Ramos (cell line): ENCODE data around the gene FZR1.

Experiments used
- in situ Hi-C: fragments of 300-500 bp; cut with MboI; formaldehyde crosslinking; loops from one replicate; pipeline ENCODE4 v1.14.3; 2022; ENCODE audit warnings: low sequenced_read_pairs; ENCODE audit not compliant: unreplicated experiment

FZR1 gene

GRCh38 chr19:3539756-3540118, 33.6 kb downstream of the FZR1 start:
- in situ Hi-C loops = loop anchor here (10.0 kb wide), 1 partner anchor 75 kb away; no protein-coding TSS in a partner anchor

- in situ Hi-C loops = loop anchor here (10.0 kb wide), 1 partner anchor 71 kb away; no protein-coding TSS in a partner anchor
Observed at GRCh38 chr19:3543150-3544057, 37.3 kb downstream of the FZR1 start.

- in situ Hi-C loops = loop anchor here (10.0 kb wide), 1 partner anchor 71 kb away; no protein-coding TSS in a partner anchor
Observed at GRCh38 chr19:3544058-3544376, 37.9 kb downstream of the FZR1 start.

GRCh38 chr19:3544742-3545668, 38.9 kb downstream of the FZR1 start:
- in situ Hi-C loops = loop anchor here (10.0 kb wide), 1 partner anchor 70 kb away; no protein-coding TSS in a partner anchor

- in situ Hi-C loops = loop anchor here (10.0 kb wide), 1 partner anchor 69 kb away; no protein-coding TSS in a partner anchor
Observed at GRCh38 chr19:3545669-3546034, 39.5 kb downstream of the FZR1 start.

GRCh38 chr19:3546119-3546518, 40.0 kb downstream of the FZR1 start:
- in situ Hi-C loops = loop anchor here (10.0 kb wide), 1 partner anchor 69 kb away; no protein-coding TSS in a partner anchor

- in situ Hi-C loops = loop anchor here (10.0 kb wide), 1 partner anchor 67 kb away; no protein-coding TSS in a partner anchor
Observed at GRCh38 chr19:3547301-3547731, 41.2 kb downstream of the FZR1 start.

GRCh38 chr19:3547767-3548282, 41.7 kb downstream of the FZR1 start:
- in situ Hi-C loops = loop anchor here (10.0 kb wide), 1 partner anchor 67 kb away; no protein-coding TSS in a partner anchor

GRCh38 chr19:3548606-3549005, 42.5 kb downstream of the FZR1 start:
- in situ Hi-C loops = loop anchor here (10.0 kb wide), 1 partner anchor 66 kb away; no protein-coding TSS in a partner anchor

- in situ Hi-C loops = loop anchor here (10.0 kb wide), 1 partner anchor 65 kb away; no protein-coding TSS in a partner anchor
Observed at GRCh38 chr19:3549816-3550215, 43.7 kb downstream of the FZR1 start.

- in situ Hi-C loops = no loop called here
Observed at GRCh38 chr19:3550947-3551791, 45.1 kb downstream of the FZR1 start.

- in situ Hi-C loops = no loop called here
Observed at GRCh38 chr19:3551792-3552095, 45.6 kb downstream of the FZR1 start.

GRCh38 chr19:3554254-3555083, 48.4 kb downstream of the FZR1 start:
- in situ Hi-C loops = no loop called here

GRCh38 chr19:3555653-3556422, 49.7 kb downstream of the FZR1 start:
- in situ Hi-C loops = no loop called here

GRCh38 chr19:3556423-3556977, 50.4 kb downstream of the FZR1 start:
- in situ Hi-C loops = no loop called here

- in situ Hi-C loops = no loop called here
Observed at GRCh38 chr19:3556978-3557460, 50.9 kb downstream of the FZR1 start.

- in situ Hi-C loops = no loop called here
Observed at GRCh38 chr19:3557461-3558248, 51.5 kb downstream of the FZR1 start, which contains the start of gene MFSD12. MFSD12 (minus strand) TSS chr19:3557586; CDS start chr19:3557403, 183 bp downstream.
